Mononuclear cell (primary cell): ENCODE measurements around the gene HOXD11. TPM values are rescaled to one million over a fixed set of nuclear protein-coding genes. Genes with fewer than 3 reads are reported as not detected.
A peak's percentile ranks its signal among the peaks of the same experiment; 100 is the strongest.

ENCODE experiments used
- H3K27me3 ChIP-seq: 2 replicates; pipeline ENCODE4 v1.6.0; 2011; ENCODE audit warnings: low read length, control low read depth; ENCODE audit not compliant: insufficient read depth
- H3K4me1 ChIP-seq: 2 replicates; pipeline ENCODE4 v1.5.1; 2011; ENCODE audit warnings: mild to moderate bottlenecking, low read length, control low read depth; ENCODE audit not compliant: insufficient read depth
- H3K4me3 ChIP-seq: 2 replicates; pipeline ENCODE4 v1.5.1; 2011; ENCODE audit warnings: mild to moderate bottlenecking, low read length, moderate library complexity
- H3K9me3 ChIP-seq: 2 replicates; pipeline ENCODE4 v1.5.1; 2011; ENCODE audit warnings: low read depth, mild to moderate bottlenecking, control low read depth, low read length
- total RNA-seq: library from RNA; depleted of rRNA; stranded (reverse); fragments of >200 nt; gene quantifications from one replicate; pipeline ENCODE4 v1.2.3, GENCODE V29; 2012

Gene HOXD11
- total RNA-seq, 1 donor, result not detected

DNA sequence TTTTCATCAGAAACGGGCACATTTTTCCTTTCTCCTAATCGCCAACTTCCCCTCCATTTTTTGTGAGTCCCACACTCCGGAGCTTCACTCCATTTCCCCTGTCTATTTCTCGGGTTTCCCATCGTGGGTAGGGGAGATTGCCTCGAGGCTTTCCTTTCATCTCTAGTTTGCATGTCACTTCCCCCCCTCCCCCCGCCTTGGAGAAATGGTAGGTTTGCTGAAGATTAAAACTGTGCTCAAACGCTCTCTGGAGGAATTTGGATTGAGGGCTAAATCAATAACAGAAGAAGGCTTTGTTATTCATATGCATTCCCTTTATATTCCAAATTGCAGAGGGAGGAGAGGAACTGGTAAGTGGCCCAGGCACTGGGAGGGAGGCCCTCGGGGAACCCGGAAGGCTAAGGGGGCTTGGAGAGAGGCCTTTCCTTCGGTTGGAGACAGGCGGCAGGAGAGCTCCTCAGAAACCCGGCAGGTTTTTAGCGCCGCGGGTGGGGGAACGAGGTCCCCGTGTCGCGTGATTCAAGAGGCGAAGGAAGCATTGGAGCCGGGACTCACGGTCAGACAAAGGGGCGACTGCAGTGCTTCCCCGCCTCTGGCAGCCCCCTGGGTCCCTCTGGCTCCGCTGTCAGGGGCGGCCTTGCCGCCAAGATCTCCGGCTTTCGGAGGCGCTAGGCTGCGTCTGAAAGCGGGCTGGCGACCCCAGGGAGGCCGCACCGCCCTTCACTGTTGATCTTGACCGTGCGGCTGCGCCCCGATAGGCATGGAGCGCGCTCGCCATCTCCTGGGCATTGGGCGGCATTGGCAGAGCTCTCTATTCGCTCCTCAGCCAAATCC, 9.9 kb upstream of the HOXD11 start:
- Histone ChIP-seq H3K4me1 (peaks cover 25% of the 10 kb centered on the region), H3K4me3 (peak overlapping the region; percentile 2), H3K9me3 (no peaks in the 10 kb centered on the region), H3K27me3 (peaks cover 95% of the 10 kb centered on the region)

DNA sequence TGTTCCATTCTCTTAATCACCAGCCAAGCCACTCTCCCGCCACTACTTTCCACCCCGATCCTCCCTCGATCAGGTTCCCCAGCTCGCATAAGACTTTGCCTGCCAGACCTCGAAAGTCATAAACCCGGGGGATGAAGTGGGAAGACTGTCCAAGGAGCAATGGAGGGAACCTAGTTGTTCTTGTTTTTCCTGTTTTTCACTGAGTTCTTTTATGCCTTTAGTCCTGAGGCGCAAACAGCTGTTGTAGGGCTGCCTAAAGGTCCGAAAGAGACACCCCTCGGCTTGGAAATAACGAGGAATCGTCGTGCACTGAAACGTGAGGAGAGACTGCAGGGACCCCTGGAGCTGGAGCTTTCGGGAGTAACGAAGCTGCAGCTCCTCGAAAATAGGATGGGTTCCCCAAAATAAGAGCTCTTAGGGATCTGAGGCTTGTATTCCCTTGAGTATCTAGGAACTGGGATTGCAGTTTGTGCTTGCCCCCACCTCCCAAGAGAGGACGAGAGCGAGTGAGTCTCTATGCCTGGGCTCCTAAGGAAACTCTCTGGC, 9.2 kb upstream of the HOXD11 start:
- Histone ChIP-seq H3K27me3 (peaks cover 99% of the 10 kb centered on the region), H3K9me3 (no peaks in the 10 kb centered on the region), H3K4me3 (no peak overlapping the region), H3K4me1 (peaks cover 25% of the 10 kb centered on the region)

DNA sequence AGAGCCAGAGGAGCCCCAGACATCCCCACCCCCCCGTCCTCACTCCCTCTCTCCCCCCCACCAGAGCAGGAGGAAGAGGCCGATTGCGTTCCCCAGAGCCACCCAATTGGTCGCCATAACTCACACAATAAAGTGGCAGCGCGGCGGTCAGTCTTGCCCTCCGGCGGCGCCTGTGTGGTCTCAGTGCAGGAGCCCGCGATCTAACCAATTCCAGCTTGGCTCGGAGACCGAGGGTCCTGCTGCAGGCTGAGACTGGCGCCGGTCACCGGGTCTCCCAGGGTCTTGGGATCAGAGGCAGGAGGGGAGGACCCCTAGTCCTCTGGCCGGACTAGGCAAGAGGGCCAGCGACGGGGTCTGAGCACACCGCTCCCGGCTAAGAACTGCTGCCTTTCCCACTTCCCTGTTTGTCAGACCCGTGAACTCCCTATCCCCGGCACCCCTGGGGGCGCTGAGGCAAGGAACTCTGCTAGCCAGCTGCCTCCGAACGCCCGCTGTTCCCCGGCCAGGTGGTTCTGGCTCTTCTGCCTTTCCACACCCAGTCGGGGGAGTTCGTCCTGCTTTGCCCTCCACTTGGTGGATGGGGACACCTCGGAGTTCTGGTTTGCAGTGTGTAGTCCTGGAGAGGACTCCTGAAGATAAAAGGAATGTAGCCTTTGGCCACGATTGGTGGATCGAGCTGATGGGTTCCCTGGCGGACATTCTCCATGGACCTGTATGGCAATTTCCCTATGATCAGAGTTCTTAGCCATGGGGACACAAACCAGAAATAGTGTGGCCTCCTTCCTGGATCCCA, 8.5 kb upstream of the HOXD11 start:
- H3K9me3 ChIP-seq, result no peaks in the 10 kb centered on the region
- H3K27me3 ChIP-seq, result peaks cover 100% of the 10 kb centered on the region
- peaks cover 19% of the 10 kb centered on the region for H3K4me1 ChIP-seq
- H3K4me3 ChIP-seq, result no peak overlapping the region

DNA sequence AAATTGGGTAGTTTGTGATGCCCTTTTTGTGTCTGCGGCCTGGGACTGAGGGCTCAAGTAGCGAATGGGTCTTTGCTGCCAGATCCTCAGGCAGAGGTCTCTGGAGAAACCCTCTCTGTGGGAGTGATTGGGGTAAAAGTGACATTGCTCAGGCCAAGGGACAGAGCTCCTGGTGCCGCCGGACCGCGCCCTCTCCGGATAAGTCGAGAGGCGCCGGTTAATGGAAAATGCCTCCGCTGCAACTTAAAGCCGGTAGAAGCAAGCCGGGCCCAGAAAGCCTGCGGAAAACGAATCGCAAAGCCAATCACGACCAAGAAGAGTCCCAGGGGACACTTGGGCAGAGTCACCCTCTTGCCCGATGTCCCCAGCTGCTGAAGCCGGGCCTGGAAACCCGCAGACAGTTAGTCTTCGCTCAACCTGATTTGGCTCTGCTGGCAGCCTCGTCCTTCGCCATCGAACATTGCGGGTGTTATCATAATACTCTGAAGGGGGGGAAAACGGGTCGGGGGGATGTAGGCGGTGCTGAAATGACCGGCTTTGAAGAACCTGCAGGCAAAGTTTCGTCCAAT, 7.8 kb upstream of the HOXD11 start:
- no peak overlapping the region for H3K4me3 ChIP-seq
- H3K27me3 ChIP-seq, result peaks cover 100% of the 10 kb centered on the region
- no peaks in the 10 kb centered on the region for H3K9me3 ChIP-seq
- peaks cover 19% of the 10 kb centered on the region for H3K4me1 ChIP-seq

GRCh38 chr2:176099728-176100546, 7.1 kb upstream of the HOXD11 start, which contains the start of gene HOXD12:
HOXD12 (plus strand) TSS chr2:176099795; CDS start chr2:176099802, 7 bp downstream.
- H3K27me3 ChIP-seq, result peaks cover 100% of the 10 kb centered on the region
- peaks cover 19% of the 10 kb centered on the region for H3K4me1 ChIP-seq
- H3K4me3 ChIP-seq, result no peak within 1 kb of the TSS
- no peaks in the 10 kb centered on the region for H3K9me3 ChIP-seq

DNA sequence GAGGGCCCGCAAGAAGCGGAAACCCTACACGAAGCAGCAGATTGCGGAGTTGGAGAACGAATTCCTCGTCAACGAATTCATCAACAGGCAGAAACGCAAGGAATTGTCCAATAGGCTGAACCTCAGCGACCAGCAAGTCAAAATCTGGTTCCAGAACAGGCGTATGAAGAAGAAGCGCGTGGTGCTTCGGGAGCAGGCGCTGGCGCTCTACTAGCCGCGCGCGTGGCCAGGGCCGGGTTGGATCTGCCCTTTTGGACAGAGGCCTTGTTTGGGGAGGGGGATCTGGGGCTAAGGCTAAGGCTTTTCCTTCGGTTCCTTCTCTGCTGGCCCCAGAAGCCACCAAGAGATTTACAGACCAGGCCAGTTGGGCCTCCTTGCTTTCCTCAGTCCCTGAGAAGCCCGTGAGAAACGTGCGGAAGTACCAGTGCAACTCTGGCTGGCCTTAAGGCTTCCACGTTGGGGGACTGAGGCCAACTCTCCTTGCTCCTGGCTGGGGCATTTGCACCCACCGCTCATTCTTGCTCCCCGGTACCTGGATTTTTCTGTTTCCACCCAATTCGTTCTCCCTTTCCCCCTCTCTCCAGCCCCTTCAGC, 6.4 kb upstream of the HOXD11 start:
- peaks cover 19% of the 10 kb centered on the region for H3K4me1 ChIP-seq
- H3K9me3 ChIP-seq, result no peaks in the 10 kb centered on the region
- H3K27me3 ChIP-seq, result peaks cover 100% of the 10 kb centered on the region
- no peak overlapping the region for H3K4me3 ChIP-seq

- H3K4me3 ChIP-seq, result no peak overlapping the region
- peaks cover 100% of the 10 kb centered on the region for H3K27me3 ChIP-seq
- H3K4me1 ChIP-seq, result peaks cover 18% of the 10 kb centered on the region
- no peaks in the 10 kb centered on the region for H3K9me3 ChIP-seq
Observed at GRCh38 chr2:176101216-176101830, 5.8 kb upstream of the HOXD11 start.

- Histone ChIP-seq H3K4me3 (no peak overlapping the region), H3K4me1 (peaks cover 14% of the 10 kb centered on the region), H3K9me3 (no peaks in the 10 kb centered on the region), H3K27me3 (peaks cover 97% of the 10 kb centered on the region)
Observed at GRCh38 chr2:176101842-176102241, 5.2 kb upstream of the HOXD11 start.

GRCh38 chr2:176102309-176102866, 4.7 kb upstream of the HOXD11 start:
- peaks cover 97% of the 10 kb centered on the region for H3K27me3 ChIP-seq
- no peaks in the 10 kb centered on the region for H3K9me3 ChIP-seq
- H3K4me1 ChIP-seq, result peaks cover 14% of the 10 kb centered on the region
- no peak overlapping the region for H3K4me3 ChIP-seq

GRCh38 chr2:176103194-176103593, 3.9 kb upstream of the HOXD11 start:
- Histone ChIP-seq H3K4me3 (no peak overlapping the region), H3K9me3 (no peaks in the 10 kb centered on the region), H3K27me3 (peaks cover 90% of the 10 kb centered on the region), H3K4me1 (peaks cover 6% of the 10 kb centered on the region)

- peaks cover 88% of the 10 kb centered on the region for H3K27me3 ChIP-seq
- no peaks in the 10 kb centered on the region for H3K9me3 ChIP-seq
- no peak overlapping the region for H3K4me3 ChIP-seq
- H3K4me1 ChIP-seq, result peaks cover 6% of the 10 kb centered on the region
Observed at GRCh38 chr2:176103742-176104315, 3.3 kb upstream of the HOXD11 start.

DNA sequence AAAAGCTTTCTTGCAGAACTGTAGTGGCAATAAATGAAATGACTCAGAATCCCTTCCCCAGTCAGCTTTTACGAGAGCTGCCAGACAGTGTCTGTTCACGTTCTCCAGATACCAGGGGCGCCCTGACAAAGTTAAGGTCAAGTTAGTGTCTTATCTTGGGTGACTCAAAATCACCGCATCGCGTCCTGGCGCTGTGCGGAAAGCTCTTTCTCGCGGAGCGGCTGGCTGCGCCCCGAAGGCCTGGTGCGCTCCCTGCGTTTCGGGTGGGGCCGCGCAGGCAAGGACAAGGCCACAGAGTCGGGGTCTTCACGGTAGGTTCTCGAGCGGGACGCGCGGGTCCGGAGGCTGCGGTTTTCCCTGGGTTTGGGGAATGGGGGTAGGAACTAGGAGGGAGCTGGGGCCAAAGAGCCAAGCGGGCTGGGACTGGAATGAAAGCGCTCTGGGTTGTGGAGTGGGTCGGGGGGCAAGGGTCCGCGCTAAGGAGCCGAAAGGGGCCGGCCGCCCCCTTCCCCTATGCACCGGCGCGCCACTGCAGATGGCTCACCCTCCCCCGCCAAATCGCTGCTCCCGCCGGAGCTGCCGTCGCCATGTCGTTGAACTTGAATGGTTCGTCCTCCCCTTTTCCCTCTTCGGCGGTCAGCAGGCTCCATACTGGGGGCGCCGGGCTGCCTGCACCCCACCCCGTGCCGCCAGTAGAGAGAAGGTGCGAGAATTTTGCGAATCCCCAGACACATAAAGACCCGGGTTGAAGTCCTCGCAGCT, 2.6 kb upstream of the HOXD11 start:
- no peak overlapping the region for H3K4me3 ChIP-seq
- H3K9me3 ChIP-seq, result no peaks in the 10 kb centered on the region
- H3K4me1 ChIP-seq, result peaks cover 6% of the 10 kb centered on the region
- H3K27me3 ChIP-seq, result peaks cover 88% of the 10 kb centered on the region
